BLaER1 (cell line): ENCODE results near the gene NMUR2.

Experiments
- H3K27ac ChIP-seq: shearing (Covaris generic); formaldehyde crosslinking; 2 replicates; pipeline ENCODE4 v1.8.1; 2022
- H3K27me3 ChIP-seq: shearing (Covaris generic); formaldehyde crosslinking; 2 replicates; pipeline ENCODE4 v1.8.1; 2022
- H3K36me3 ChIP-seq: shearing (Covaris generic); formaldehyde crosslinking; 2 replicates; pipeline ENCODE4 v1.8.1; 2022
- H3K4me1 ChIP-seq: shearing (Covaris generic); formaldehyde crosslinking; 2 replicates; pipeline ENCODE4 v1.8.1; 2022
- H3K4me2 ChIP-seq: shearing (Covaris generic); formaldehyde crosslinking; 2 replicates; pipeline ENCODE4 v1.8.1; 2022
- H3K4me3 ChIP-seq: shearing (Covaris generic); formaldehyde crosslinking; 2 replicates; pipeline ENCODE4 v1.8.1; 2022
- H3K9ac ChIP-seq: shearing (Covaris generic); formaldehyde crosslinking; 2 replicates; pipeline ENCODE4 v1.8.1; 2022
- H3K9me3 ChIP-seq: shearing (Covaris generic); formaldehyde crosslinking; 2 replicates; pipeline ENCODE4 v1.8.1; 2022
- H4K20me1 ChIP-seq: shearing (Covaris generic); formaldehyde crosslinking; 2 replicates; pipeline ENCODE4 v1.8.1; 2022
- Cebpa-rat ChIP-seq: shearing (Covaris generic); IDR thresholded peaks from 2 replicates; pipeline ENCODE4 v1.8.1; 2022

The NMUR2 gene

DNA sequence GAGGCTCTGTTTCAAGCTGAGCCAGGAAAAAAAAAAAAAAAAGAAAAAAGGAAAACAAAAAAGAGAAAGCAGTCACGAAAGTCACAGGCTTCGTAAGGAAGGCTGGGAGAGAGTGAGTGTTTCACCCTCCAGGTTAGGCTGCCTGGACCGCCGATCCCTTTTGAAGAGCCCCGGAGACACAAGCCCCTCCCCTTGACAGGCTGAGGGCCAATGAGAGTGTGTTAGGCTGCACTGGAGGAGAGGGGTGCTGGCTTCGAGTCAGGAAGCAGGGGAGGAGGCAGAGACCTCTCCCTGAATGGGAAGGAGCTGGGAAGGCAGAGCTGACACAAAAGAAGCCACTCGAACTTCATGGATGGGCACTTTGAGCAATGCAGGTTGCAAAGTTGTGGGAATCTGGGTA is at the start of gene NMUR2:
NMUR2 (minus strand) TSS at position 135 of the 400 bp plus-strand sequence. CDS start 166 bp downstream, outside the sequence.
- no peak for TF ChIP-seq Cebpa-rat
- H3K27ac ChIP-seq: no peak within 1 kb of the TSS
- H3K9ac ChIP-seq: no peak within 1 kb of the TSS
- 0 out of 2 replicates have a peak, but pooled peaks cover 4% of the 10 kb centered on the region for H3K9me3 ChIP-seq
- no peak within 1 kb of the TSS for H3K4me2 ChIP-seq
- H3K36me3 ChIP-seq: no peaks in the 10 kb centered on the region
- H4K20me1 ChIP-seq: no peaks in the 10 kb centered on the region
- no peaks in the 10 kb centered on the region for H3K4me1 ChIP-seq
- H3K27me3 ChIP-seq: no peaks in the 10 kb centered on the region
- no peak within 1 kb of the TSS for H3K4me3 ChIP-seq

DNA sequence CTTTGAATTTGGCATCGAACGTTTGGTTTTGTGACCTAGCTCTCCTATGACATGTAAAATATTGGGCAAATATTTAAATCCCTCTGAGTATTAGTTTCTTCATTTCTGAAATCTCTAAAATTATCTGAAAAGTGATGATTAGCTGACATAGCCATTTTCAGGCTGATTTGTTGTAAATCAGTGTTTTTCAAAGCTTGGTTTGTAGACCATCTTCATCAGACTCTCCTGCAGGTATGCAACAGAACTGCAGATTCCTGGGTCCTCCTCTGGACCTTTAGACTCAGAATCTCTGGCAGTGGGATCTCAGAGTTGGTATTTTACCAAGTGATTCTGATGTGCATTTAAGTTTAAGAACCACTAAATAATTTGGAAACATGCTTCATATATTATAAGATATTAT is 38.9 kb upstream of the NMUR2 start:
- H3K4me3 ChIP-seq: no peak overlapping the region
- no peaks in the 10 kb centered on the region for H4K20me1 ChIP-seq
- H3K9ac ChIP-seq: no peak overlapping the region
- H3K27me3 ChIP-seq: no peaks in the 10 kb centered on the region
- no peak for TF ChIP-seq Cebpa-rat
- H3K27ac ChIP-seq: no peak overlapping the region
- H3K4me2 ChIP-seq: no peak overlapping the region
- H3K36me3 ChIP-seq: no peaks in the 10 kb centered on the region
- no peaks in the 10 kb centered on the region for H3K4me1 ChIP-seq
- H3K9me3 ChIP-seq: no peaks in the 10 kb centered on the region

DNA sequence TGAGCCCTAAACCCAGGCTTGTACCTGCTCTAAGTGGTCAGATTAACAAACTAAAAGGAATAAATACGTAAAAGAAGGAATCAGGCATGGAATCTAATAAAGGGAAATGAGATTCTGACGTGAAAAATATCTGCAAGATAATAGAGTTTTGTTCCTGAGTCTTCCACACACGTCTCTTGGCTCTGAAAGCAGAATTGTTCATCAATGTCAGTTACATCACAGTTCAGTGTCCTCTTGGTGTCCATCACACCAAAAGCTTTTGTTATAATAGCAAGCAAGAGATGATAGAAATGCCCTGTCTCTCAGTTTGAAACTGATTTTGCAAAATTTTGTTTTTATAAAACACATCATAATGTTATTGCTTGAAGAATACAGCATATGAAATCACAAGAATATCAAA is 34.7 kb upstream of the NMUR2 start:
- no peaks in the 10 kb centered on the region for H3K9me3 ChIP-seq
- no peak overlapping the region for H3K27ac ChIP-seq
- no peaks in the 10 kb centered on the region for H4K20me1 ChIP-seq
- no peaks in the 10 kb centered on the region for H3K4me1 ChIP-seq
- TF ChIP-seq Cebpa-rat: no peak
- H3K27me3 ChIP-seq: no peaks in the 10 kb centered on the region
- H3K36me3 ChIP-seq: no peaks in the 10 kb centered on the region
- H3K9ac ChIP-seq: no peak overlapping the region
- H3K4me3 ChIP-seq: no peak overlapping the region
- no peak overlapping the region for H3K4me2 ChIP-seq

DNA sequence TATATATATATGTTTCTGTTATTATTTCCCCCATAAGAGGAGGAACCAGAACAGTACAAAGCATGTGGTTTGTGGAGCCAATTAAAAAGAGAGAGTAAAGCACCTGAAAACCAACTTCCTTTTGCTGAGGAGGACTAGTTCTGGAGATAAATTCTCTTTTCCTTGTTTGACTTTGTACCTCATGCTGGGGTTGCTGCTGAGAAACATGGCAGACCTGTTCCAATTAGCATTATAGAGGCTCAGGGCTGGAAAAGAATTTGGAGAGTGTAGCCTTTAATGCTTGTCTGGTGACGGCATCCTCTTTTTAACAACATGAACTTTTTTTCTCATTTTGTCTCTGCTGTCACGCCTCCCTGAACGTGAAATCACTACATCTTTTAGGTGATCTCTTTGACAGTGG is 32.8 kb upstream of the NMUR2 start:
- H3K27me3 ChIP-seq: no peaks in the 10 kb centered on the region
- H3K4me1 ChIP-seq: no peaks in the 10 kb centered on the region
- H4K20me1 ChIP-seq: no peaks in the 10 kb centered on the region
- no peak overlapping the region for H3K9ac ChIP-seq
- H3K4me3 ChIP-seq: no peak overlapping the region
- H3K27ac ChIP-seq: no peak overlapping the region
- no peaks in the 10 kb centered on the region for H3K36me3 ChIP-seq
- H3K4me2 ChIP-seq: no peak overlapping the region
- H3K9me3 ChIP-seq: no peaks in the 10 kb centered on the region
- TF ChIP-seq Cebpa-rat: no peak

DNA sequence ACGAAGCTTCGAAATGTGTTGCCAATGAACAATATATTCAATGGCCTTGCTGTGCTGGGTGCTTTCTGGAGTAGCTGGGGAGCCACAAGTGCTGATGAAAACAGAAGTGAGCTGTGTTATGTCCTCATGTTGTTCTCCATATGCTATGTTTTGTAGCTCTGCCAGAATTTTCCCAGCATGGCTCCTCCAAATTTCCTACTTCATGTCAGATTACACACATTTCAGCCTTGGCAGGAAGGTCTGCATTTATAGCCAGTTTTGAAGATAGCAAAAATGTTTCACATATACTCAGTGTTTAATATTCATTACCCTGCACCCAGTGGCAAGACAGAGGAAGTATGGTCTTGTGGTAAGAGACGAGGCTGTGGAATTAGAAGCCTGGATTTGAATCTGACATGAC is 22.6 kb upstream of the NMUR2 start:
- 0 out of 2 replicates have a peak, but pooled peaks cover 4% of the 10 kb centered on the region for H3K4me1 ChIP-seq

GRCh38 chr5:152425083-152425482 is 20.0 kb upstream of the NMUR2 start:
- no peaks in the 10 kb centered on the region for H3K27me3 ChIP-seq
- H3K27ac ChIP-seq: no peak overlapping the region
- H3K9me3 ChIP-seq: no peaks in the 10 kb centered on the region
- no peaks in the 10 kb centered on the region for H4K20me1 ChIP-seq
- no peak for TF ChIP-seq Cebpa-rat
- H3K36me3 ChIP-seq: no peaks in the 10 kb centered on the region
- H3K9ac ChIP-seq: no peak overlapping the region
- H3K4me1 ChIP-seq: 0 out of 2 replicates have a peak, but pooled peaks cover 4% of the 10 kb centered on the region
- no peak overlapping the region for H3K4me2 ChIP-seq
- H3K4me3 ChIP-seq: no peak overlapping the region

More for the DNA sequence above, 22.6 kb upstream of the NMUR2 start:
- Histone ChIP-seq H3K4me3 (no peak overlapping the region), H3K9ac (no peak overlapping the region), H3K27me3 (no peaks in the 10 kb centered on the region), H3K9me3 (no peaks in the 10 kb centered on the region), H4K20me1 (no peaks in the 10 kb centered on the region), H3K36me3 (no peaks in the 10 kb centered on the region), H3K27ac (no peak overlapping the region), H3K4me2 (no peak overlapping the region)
- TF ChIP-seq Cebpa-rat: no peak

GRCh38 chr5:152424501-152424900 is 19.4 kb upstream of the NMUR2 start:
- Histone ChIP-seq H3K4me3 (no peak overlapping the region), H3K9me3 (no peaks in the 10 kb centered on the region), H3K4me2 (no peak overlapping the region), H3K27me3 (no peaks in the 10 kb centered on the region), H3K36me3 (no peaks in the 10 kb centered on the region), H3K9ac (no peak overlapping the region), H4K20me1 (no peaks in the 10 kb centered on the region), H3K4me1 (0 out of 2 replicates have a peak, but pooled peaks cover 4% of the 10 kb centered on the region), H3K27ac (no peak overlapping the region)
- no peak for TF ChIP-seq Cebpa-rat

- H3K27ac ChIP-seq: no peak overlapping the region
- H4K20me1 ChIP-seq: no peaks in the 10 kb centered on the region
- no peaks in the 10 kb centered on the region for H3K27me3 ChIP-seq
- no peak overlapping the region for H3K4me3 ChIP-seq
- H3K9me3 ChIP-seq: no peaks in the 10 kb centered on the region
- TF ChIP-seq Cebpa-rat: no peak
- H3K4me1 ChIP-seq: no peaks in the 10 kb centered on the region
- no peak overlapping the region for H3K9ac ChIP-seq
- no peak overlapping the region for H3K4me2 ChIP-seq
- H3K36me3 ChIP-seq: no peaks in the 10 kb centered on the region
Observed at GRCh38 chr5:152422081-152422480, 17.0 kb upstream of the NMUR2 start.

DNA sequence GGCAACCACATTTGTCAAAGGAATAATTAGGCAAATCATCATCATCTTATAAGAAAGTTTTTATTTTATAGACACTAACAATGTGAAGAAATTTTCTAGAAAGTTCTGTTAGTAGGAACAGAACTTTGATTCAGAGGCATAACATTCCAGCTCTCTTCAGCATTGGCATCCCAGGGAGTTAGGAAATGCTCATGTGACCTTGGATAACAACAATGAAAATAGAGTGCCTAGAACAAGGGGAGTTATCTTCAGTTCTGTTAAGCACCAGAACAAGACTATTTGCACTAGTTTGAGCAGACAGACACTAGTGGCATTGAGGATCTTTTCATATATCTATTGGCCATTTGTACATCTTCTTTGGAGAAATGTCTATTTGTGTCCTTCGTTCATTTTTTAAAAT is 7.0 kb upstream of the NMUR2 start:
- Histone ChIP-seq H4K20me1 (no peaks in the 10 kb centered on the region), H3K4me3 (no peak overlapping the region), H3K9ac (no peak overlapping the region)

GRCh38 chr5:152406082-152406481 is 1.0 kb upstream of the NMUR2 start:
- Histone ChIP-seq H3K4me3 (no peak overlapping the region), H3K27me3 (no peaks in the 10 kb centered on the region), H3K4me1 (no peaks in the 10 kb centered on the region), H3K27ac (no peak overlapping the region), H4K20me1 (no peaks in the 10 kb centered on the region), H3K9ac (no peak overlapping the region), H3K4me2 (no peak overlapping the region), H3K9me3 (0 out of 2 replicates have a peak, but pooled peaks cover 4% of the 10 kb centered on the region), H3K36me3 (no peaks in the 10 kb centered on the region)
- TF ChIP-seq Cebpa-rat: no peak

More for the DNA sequence above, 7.0 kb upstream of the NMUR2 start:
- Histone ChIP-seq H3K27me3 (no peaks in the 10 kb centered on the region), H3K27ac (no peak overlapping the region), H3K9me3 (peaks cover 12% of the 10 kb centered on the region; the same call in 1 of the 2 replicates), H3K4me1 (no peaks in the 10 kb centered on the region), H3K36me3 (no peaks in the 10 kb centered on the region), H3K4me2 (no peak overlapping the region)
- no peak for TF ChIP-seq Cebpa-rat

DNA sequence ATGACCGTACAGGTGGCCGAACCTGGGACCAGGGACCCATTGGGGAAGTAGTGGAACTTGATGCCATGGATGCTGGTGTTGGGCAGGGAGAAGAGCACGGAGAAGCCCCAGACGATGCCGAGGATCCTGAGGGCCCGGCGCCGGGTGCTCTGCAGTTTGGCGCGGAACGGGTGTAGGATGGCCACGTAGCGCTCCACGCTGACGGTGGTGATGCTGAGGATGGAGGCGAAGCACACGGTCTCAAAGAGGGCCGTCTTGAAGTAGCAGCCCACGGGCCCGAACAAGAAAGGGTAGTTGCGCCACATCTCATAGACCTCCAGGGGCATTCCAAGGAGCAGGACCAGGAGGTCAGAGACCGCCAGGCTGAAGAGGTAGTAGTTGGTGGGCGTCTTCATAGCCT is 585 bp downstream of the NMUR2 start:
- H3K4me2 ChIP-seq: no peak overlapping the region
- H4K20me1 ChIP-seq: no peaks in the 10 kb centered on the region
- H3K4me1 ChIP-seq: no peaks in the 10 kb centered on the region
- no peaks in the 10 kb centered on the region for H3K27me3 ChIP-seq
- no peaks in the 10 kb centered on the region for H3K36me3 ChIP-seq
- 0 out of 2 replicates have a peak, but pooled peaks cover 4% of the 10 kb centered on the region for H3K9me3 ChIP-seq
- TF ChIP-seq Cebpa-rat: no peak
- H3K4me3 ChIP-seq: no peak overlapping the region
- H3K9ac ChIP-seq: no peak overlapping the region
- no peak overlapping the region for H3K27ac ChIP-seq
